ENCODE data around the gene TBC1D23.

TBC1D23 gene

GRCh38 chr3:100244264-100244663 is 16.5 kb upstream of the TBC1D23 start:
- no peak overlapping the region for H3K23ac ChIP-seq (ENCODE audit: low read length in 2 of 2)
- H3K36me3 ChIP-seq (ENCODE audit: control insufficient read depth in 1 of 2, insufficient read depth in 2 of 2, low read depth in 1 of 2, low read length in 2 of 2): peaks cover 0 to 4% of the 10 kb centered on the region in 2 experiments
- no peak for DNase-seq
- no peak overlapping the region for H2BK5ac ChIP-seq (ENCODE audit: low read depth, low read length, poor library complexity, severe bottlenecking)
- no peak overlapping the region for H4K91ac ChIP-seq (ENCODE audit: low read length)
- H3K9ac ChIP-seq (ENCODE audit: low read length): no peak overlapping the region
- H2BK12ac ChIP-seq (ENCODE audit: low read length in 2 of 2): peak overlapping the region in 1 of 2 experiments; percentile 15
- no peaks in the 10 kb centered on the region for H3K27me3 ChIP-seq (ENCODE audit: control insufficient read depth in 1 of 2, insufficient read depth in 1 of 2, low read length in 2 of 2)
- no peak overlapping the region for H3K18ac ChIP-seq (ENCODE audit: low read depth in 1 of 2, low read length in 2 of 2)
- no peak overlapping the region for H3K14ac ChIP-seq (ENCODE audit: low read length in 2 of 2)
- no peak overlapping the region for H3K4me3 ChIP-seq (ENCODE audit: insufficient read depth in 1 of 2, low read depth in 1 of 2, low read length in 2 of 2)
- no peak overlapping the region for H3K27ac ChIP-seq (ENCODE audit: low read length, poor library complexity, severe bottlenecking)
- no peak overlapping the region for H2BK15ac ChIP-seq (ENCODE audit: low read depth, poor library complexity, severe bottlenecking)
- no peak overlapping the region for H2BK120ac ChIP-seq (ENCODE audit: low read depth, low read length)
- H3K4me2 ChIP-seq (ENCODE audit: low read length, poor library complexity, severe bottlenecking): no peak overlapping the region
- H3K4me1 ChIP-seq (ENCODE audit: control insufficient read depth, insufficient read depth, low read depth, low read length): no peaks in the 10 kb centered on the region
- H3K9me3 ChIP-seq (ENCODE audit: control insufficient read depth, low read length): peaks cover 8% of the 10 kb centered on the region
- H2AFZ ChIP-seq (ENCODE audit: low read depth, low read length): no peak overlapping the region
- H3K4ac ChIP-seq (ENCODE audit: low read depth in 1 of 2, low read length in 2 of 2): peak overlapping the region in 1 of 2 experiments; percentile 71
- H3K79me1 ChIP-seq (replicated peaks; ENCODE audit: low read length, poor library complexity, severe bottlenecking): no peaks in the 10 kb centered on the region
- peak overlapping the region; percentile 84 for H2AK5ac ChIP-seq (ENCODE audit: low read length, severe bottlenecking)
- no peak overlapping the region for H4K8ac ChIP-seq (ENCODE audit: low read length)

DNA sequence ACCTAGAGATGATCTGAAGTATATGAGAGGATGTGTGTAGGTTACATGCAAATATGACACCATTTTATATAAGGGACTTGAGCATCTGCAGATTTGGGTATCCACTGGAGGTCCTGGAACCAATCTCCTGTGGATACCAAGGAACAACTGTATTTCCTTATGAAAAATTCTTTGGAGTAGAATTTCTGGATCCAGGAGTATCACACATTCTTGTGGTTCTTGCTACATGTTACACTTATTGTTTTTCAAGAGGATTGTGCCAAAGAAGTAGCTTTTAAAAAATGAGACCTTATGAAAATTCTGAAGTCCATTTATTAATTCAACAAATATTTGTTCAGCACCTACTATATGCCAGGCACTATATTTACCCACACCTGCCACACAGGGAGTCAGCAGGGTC is 15.7 kb upstream of the TBC1D23 start:
- no peak for DNase-seq
- Histone ChIP-seq H3K27me3 (ENCODE audit: control insufficient read depth in 1 of 2, insufficient read depth in 1 of 2, low read length in 2 of 2) (no peaks in the 10 kb centered on the region), H2BK15ac (ENCODE audit: low read depth, poor library complexity, severe bottlenecking) (no peak overlapping the region), H2AFZ (ENCODE audit: low read depth, low read length) (no peak overlapping the region), H3K4me1 (ENCODE audit: control insufficient read depth, insufficient read depth, low read depth, low read length) (no peaks in the 10 kb centered on the region), H3K9ac (ENCODE audit: low read length) (peak overlapping the region; percentile 28), H4K91ac (ENCODE audit: low read length) (no peak overlapping the region), H2AK5ac (ENCODE audit: low read length, severe bottlenecking) (no peak overlapping the region), H3K4me3 (ENCODE audit: insufficient read depth in 1 of 2, low read depth in 1 of 2, low read length in 2 of 2) (no peak overlapping the region), H2BK5ac (ENCODE audit: low read depth, low read length, poor library complexity, severe bottlenecking) (no peak overlapping the region), H3K14ac (ENCODE audit: low read length in 2 of 2) (no peak overlapping the region), H3K79me1 (replicated peaks; ENCODE audit: low read length, poor library complexity, severe bottlenecking) (no peaks in the 10 kb centered on the region), H2BK120ac (ENCODE audit: low read depth, low read length) (no peak overlapping the region), H2BK12ac (ENCODE audit: low read length in 2 of 2) (no peak overlapping the region), H3K36me3 (ENCODE audit: control insufficient read depth in 1 of 2, insufficient read depth in 2 of 2, low read depth in 1 of 2, low read length in 2 of 2) (peaks cover 0 to 10% of the 10 kb centered on the region in 2 experiments), H4K8ac (ENCODE audit: low read length) (no peak overlapping the region), H3K9me3 (ENCODE audit: control insufficient read depth, low read length) (no peaks in the 10 kb centered on the region), H3K4ac (ENCODE audit: low read depth in 1 of 2, low read length in 2 of 2) (no peak overlapping the region), H3K18ac (ENCODE audit: low read depth in 1 of 2, low read length in 2 of 2) (no peak overlapping the region), H3K23ac (ENCODE audit: low read length in 2 of 2) (no peak overlapping the region), H3K27ac (ENCODE audit: low read length, poor library complexity, severe bottlenecking) (no peak overlapping the region), H3K4me2 (ENCODE audit: low read length, poor library complexity, severe bottlenecking) (no peak overlapping the region)

- H3K36me3 ChIP-seq (ENCODE audit: control insufficient read depth in 1 of 2, insufficient read depth in 2 of 2, low read depth in 1 of 2, low read length in 2 of 2): peaks cover 0 to 10% of the 10 kb centered on the region in 2 experiments
- H3K4me1 ChIP-seq (ENCODE audit: control insufficient read depth, insufficient read depth, low read depth, low read length): no peaks in the 10 kb centered on the region
- 38% methylated on average over 4 of the region's 4 CpGs for WGBS
Measured at GRCh38 chr3:100245927-100246326, 14.9 kb upstream of the TBC1D23 start.

DNA sequence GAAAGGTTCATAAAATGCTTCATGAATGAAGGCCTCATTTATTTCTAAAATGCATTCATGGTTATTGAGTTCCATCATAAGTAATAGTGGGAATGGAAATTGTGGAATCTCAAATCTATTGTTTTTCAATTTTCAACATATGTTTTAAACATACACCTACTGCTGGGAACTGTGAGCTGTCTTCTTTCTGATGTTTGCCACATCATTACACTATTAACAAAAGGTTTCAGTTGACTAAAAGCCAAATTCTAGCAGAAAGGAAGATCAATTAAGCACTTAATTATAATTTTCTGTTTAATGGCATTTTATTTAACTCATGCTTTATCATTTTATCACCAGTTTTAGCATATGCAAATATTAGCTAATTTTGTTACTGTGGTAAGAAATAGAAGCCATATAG is 13.8 kb upstream of the TBC1D23 start:
- Histone ChIP-seq H3K4me1 (ENCODE audit: control insufficient read depth, insufficient read depth, low read depth, low read length) (no peaks in the 10 kb centered on the region), H2AFZ (ENCODE audit: low read depth, low read length) (no peak overlapping the region), H2BK15ac (ENCODE audit: low read depth, poor library complexity, severe bottlenecking) (no peak overlapping the region), H2AK5ac (ENCODE audit: low read length, severe bottlenecking) (no peak overlapping the region), H3K27ac (ENCODE audit: low read length, poor library complexity, severe bottlenecking) (no peak overlapping the region), H3K79me1 (replicated peaks; ENCODE audit: low read length, poor library complexity, severe bottlenecking) (no peaks in the 10 kb centered on the region), H3K14ac (ENCODE audit: low read length in 2 of 2) (no peak overlapping the region), H2BK5ac (ENCODE audit: low read depth, low read length, poor library complexity, severe bottlenecking) (no peak overlapping the region), H3K36me3 (ENCODE audit: control insufficient read depth in 1 of 2, insufficient read depth in 2 of 2, low read depth in 1 of 2, low read length in 2 of 2) (peaks cover 0 to 10% of the 10 kb centered on the region in 2 experiments), H3K9me3 (ENCODE audit: control insufficient read depth, low read length) (no peaks in the 10 kb centered on the region), H3K23ac (ENCODE audit: low read length in 2 of 2) (no peak overlapping the region), H3K9ac (ENCODE audit: low read length) (no peak overlapping the region), H2BK12ac (ENCODE audit: low read length in 2 of 2) (no peak overlapping the region), H4K8ac (ENCODE audit: low read length) (no peak overlapping the region), H3K4me3 (ENCODE audit: insufficient read depth in 1 of 2, low read depth in 1 of 2, low read length in 2 of 2) (no peak overlapping the region), H3K18ac (ENCODE audit: low read depth in 1 of 2, low read length in 2 of 2) (no peak overlapping the region), H3K4ac (ENCODE audit: low read depth in 1 of 2, low read length in 2 of 2) (no peak overlapping the region), H3K27me3 (ENCODE audit: control insufficient read depth in 1 of 2, insufficient read depth in 1 of 2, low read length in 2 of 2) (no peaks in the 10 kb centered on the region), H3K4me2 (ENCODE audit: low read length, poor library complexity, severe bottlenecking) (no peak overlapping the region), H2BK120ac (ENCODE audit: low read depth, low read length) (no peak overlapping the region), H4K91ac (ENCODE audit: low read length) (no peak overlapping the region)
- DNase-seq: no peak

More at GRCh38 chr3:100245927-100246326, 14.9 kb upstream of the TBC1D23 start:
- H3K27me3 ChIP-seq (ENCODE audit: control insufficient read depth in 1 of 2, insufficient read depth in 1 of 2, low read length in 2 of 2): no peaks in the 10 kb centered on the region
- no peak overlapping the region for H3K27ac ChIP-seq (ENCODE audit: low read length, poor library complexity, severe bottlenecking)
- H3K4me2 ChIP-seq (ENCODE audit: low read length, poor library complexity, severe bottlenecking): no peak overlapping the region
- H3K23ac ChIP-seq (ENCODE audit: low read length in 2 of 2): no peak overlapping the region
- no peak overlapping the region for H4K91ac ChIP-seq (ENCODE audit: low read length)
- peak overlapping the region; percentile 28 for H3K9ac ChIP-seq (ENCODE audit: low read length)
- no peak overlapping the region for H2BK120ac ChIP-seq (ENCODE audit: low read depth, low read length)
- H3K4me3 ChIP-seq (ENCODE audit: insufficient read depth in 1 of 2, low read depth in 1 of 2, low read length in 2 of 2): no peak overlapping the region
- H4K8ac ChIP-seq (ENCODE audit: low read length): no peak overlapping the region
- no peak overlapping the region for H3K14ac ChIP-seq (ENCODE audit: low read length in 2 of 2)
- no peak overlapping the region for H2AK5ac ChIP-seq (ENCODE audit: low read length, severe bottlenecking)
- H2AFZ ChIP-seq (ENCODE audit: low read depth, low read length): no peak overlapping the region
- no peak for DNase-seq
- no peaks in the 10 kb centered on the region for H3K79me1 ChIP-seq (replicated peaks; ENCODE audit: low read length, poor library complexity, severe bottlenecking)
- no peak overlapping the region for H3K4ac ChIP-seq (ENCODE audit: low read depth in 1 of 2, low read length in 2 of 2)
- H2BK15ac ChIP-seq (ENCODE audit: low read depth, poor library complexity, severe bottlenecking): no peak overlapping the region
- no peak overlapping the region for H2BK5ac ChIP-seq (ENCODE audit: low read depth, low read length, poor library complexity, severe bottlenecking)
- H2BK12ac ChIP-seq (ENCODE audit: low read length in 2 of 2): no peak overlapping the region
- no peaks in the 10 kb centered on the region for H3K9me3 ChIP-seq (ENCODE audit: control insufficient read depth, low read length)
- no peak overlapping the region for H3K18ac ChIP-seq (ENCODE audit: low read depth in 1 of 2, low read length in 2 of 2)

Measured in mesenchymal stem cell (in vitro differentiated cells and primary cell).